Liver (tissue), 9 donors: ENCODE results near the gene GATAD2B. TPM values are rescaled to one million over a fixed set of nuclear protein-coding genes. Genes with fewer than 3 reads are reported as not detected.

ENCODE experiments used
- DNase-seq: peaks from one replicate; pipeline ENCODE4 v3.0.0-alpha.2; 2017; ENCODE audit warnings: low spot score
- H3K27ac ChIP-seq, 2 donors: one replicate each; pipeline ENCODE4 v1.7.0; 2013; ENCODE audit warnings: inconsistent platforms in 2 of 2, low read length in 2 of 2, control low read depth in 1 of 2, low read depth in 1 of 2, mild to moderate bottlenecking in 1 of 2
- H3K27me3 ChIP-seq, 4 donors: one replicate each; pipeline versions ENCODE4 v1.6.1 to v1.7.0; 2013; ENCODE audit warnings: low read length in 3 of 4, inconsistent platforms in 1 of 4, mild to moderate bottlenecking in 1 of 4, moderate library complexity in 1 of 4; ENCODE audit not compliant: control insufficient read depth in 4 of 4, insufficient read depth in 4 of 4
- H3K36me3 ChIP-seq, 4 donors: one replicate each; pipeline versions ENCODE4 v1.6.1 to v1.7.0; 2013; ENCODE audit warnings: low read length in 3 of 4, mild to moderate bottlenecking in 3 of 4, low read depth in 1 of 4, moderate library complexity in 1 of 4; ENCODE audit not compliant: control insufficient read depth in 4 of 4, insufficient read depth in 3 of 4
- H3K4me1 ChIP-seq, 4 donors: one replicate each; pipeline versions ENCODE4 v1.6.1 to v1.7.0; 2013; ENCODE audit warnings: low read length in 3 of 4, mild to moderate bottlenecking in 3 of 4, moderate library complexity in 1 of 4; ENCODE audit not compliant: control insufficient read depth in 4 of 4, insufficient read depth in 4 of 4
- H3K4me3 ChIP-seq, 3 donors: one replicate each; pipeline versions ENCODE4 v1.6.1 to v1.7.0; 2013; ENCODE audit warnings: low read length in 3 of 3, control low read depth in 1 of 3, low read depth in 1 of 3, mild to moderate bottlenecking in 1 of 3
- H3K9ac ChIP-seq, 2 donors: one replicate each; pipeline ENCODE4 v1.7.0; 2013; ENCODE audit warnings: low read length in 2 of 2, mild to moderate bottlenecking in 2 of 2, moderate library complexity in 2 of 2, control low read depth in 1 of 2, low read depth in 1 of 2
- H3K9me3 ChIP-seq, 4 donors: one replicate each; pipeline versions ENCODE4 v1.6.1 to v1.7.0; 2013; ENCODE audit warnings: low read length in 3 of 4; ENCODE audit not compliant: control insufficient read depth in 4 of 4
- ATF3 ChIP-seq: IDR thresholded peaks from 2 replicates; pipeline ENCODE4 v1.6.1; 2016; ENCODE audit warnings: antibody characterized with exemption
- CTCF ChIP-seq: fragments of 150-350 bp; IDR thresholded peaks from 2 replicates; pipeline ENCODE4 v1.5.1; 2017; ENCODE audit warnings: improper control_type of control experiment, low read depth, low read length; ENCODE audit not compliant: missing input control
- EGR1 ChIP-seq, 2 donors: IDR thresholded peaks; 2 replicates each; pipeline ENCODE4 v1.6.1; 2016 to 2018; ENCODE audit warnings: antibody characterized with exemption in 2 of 2, low read depth in 2 of 2
- FOXA1 ChIP-seq: IDR thresholded peaks from 2 replicates; pipeline ENCODE4 v1.6.1; 2016; ENCODE audit warnings: antibody characterized with exemption
- GABPA ChIP-seq, 2 donors: IDR thresholded peaks in 1 of 2; conservative IDR thresholded peaks in 1 of 2; 2 replicates each; pipeline ENCODE4 v1.6.1; 2016; ENCODE audit warnings: antibody characterized with exemption in 2 of 2, mild to moderate bottlenecking in 1 of 2, moderate library complexity in 1 of 2
- HNF4A ChIP-seq, 2 donors: conservative IDR thresholded peaks; 2 replicates each; pipeline ENCODE4 v1.6.1; 2016; ENCODE audit warnings: antibody characterized with exemption in 2 of 2, mild to moderate bottlenecking in 2 of 2
- HNF4G ChIP-seq: IDR thresholded peaks from 2 replicates; pipeline ENCODE4 v1.6.1; 2016; ENCODE audit warnings: antibody characterized with exemption
- NR2F2 ChIP-seq: IDR thresholded peaks from 2 replicates; pipeline ENCODE4 v1.6.1; 2016; ENCODE audit warnings: antibody characterized with exemption
- RAD21 ChIP-seq, 2 donors: IDR thresholded peaks; 2 replicates each; pipeline ENCODE4 v1.6.1; 2016; ENCODE audit warnings: antibody characterized with exemption in 2 of 2, mild to moderate bottlenecking in 2 of 2
- RXRA ChIP-seq, 2 donors: IDR thresholded peaks; 2 replicates each; pipeline ENCODE4 v1.6.1; 2017 to 2018; ENCODE audit warnings: antibody characterized with exemption in 2 of 2, mild to moderate bottlenecking in 1 of 2
- SP1 ChIP-seq: IDR thresholded peaks from 2 replicates; pipeline ENCODE4 v1.6.1; 2018; ENCODE audit warnings: antibody characterized with exemption, mild to moderate bottlenecking
- TAF1 ChIP-seq: conservative IDR thresholded peaks from 2 replicates; pipeline ENCODE4 v1.6.1; 2016; ENCODE audit warnings: antibody characterized with exemption, mild to moderate bottlenecking
- YY1 ChIP-seq: IDR thresholded peaks from 2 replicates; pipeline ENCODE4 v1.6.1; 2016; ENCODE audit warnings: antibody characterized with exemption, mild to moderate bottlenecking
- WGBS: extraction: QIAGEN DNeasy Blood & Tissue Kit; methylation state at CpG from one replicate; pipeline ENCODE4 v1.1.7; 2013; 5-methylcytosine and 5-hydroxymethylcytosine counted together
- polyA plus RNA-seq, 2 donors: library from polyadenylated mRNA; stranded (reverse) in 1 of 2; unstranded in 1 of 2; fragments of 200-250 nt in 1 of 2; fragments of >200 nt in 1 of 2; fragmentation: Nextera tagmentation in 1 of 2; extraction: Ambion mirVana in 1 of 2; gene quantifications; one replicate each; pipeline versions ENCODE4 v1.2.1 to v1.2.3, GENCODE V29; 2013 to 2015
- total RNA-seq, 2 donors: library from RNA; depleted of rRNA; stranded (reverse); fragments of >200 nt; gene quantifications; one replicate each; pipeline ENCODE4 v1.2.3, GENCODE V29; 2014
- TF ChIP-seq, protein P1 (sequence below): IDR thresholded peaks from 2 replicates; pipeline ENCODE4 v1.6.1; 2016; ENCODE audit warnings: antibody characterized with exemption
- TF ChIP-seq, protein P2 (sequence below): IDR thresholded peaks from 2 replicates; pipeline ENCODE4 v1.6.1; 2016; ENCODE audit warnings: antibody characterized with exemption
- donor health status: healthy.
- donor health status: healthy.
- donor health status: healthy.
- donor health status: healthy.
- donor health status: healthy.

Gene GATAD2B
- total and polyA plus RNA-seq, 4 donors, result 3.2 to 4.9 (median 3.9) TPM

DNA sequence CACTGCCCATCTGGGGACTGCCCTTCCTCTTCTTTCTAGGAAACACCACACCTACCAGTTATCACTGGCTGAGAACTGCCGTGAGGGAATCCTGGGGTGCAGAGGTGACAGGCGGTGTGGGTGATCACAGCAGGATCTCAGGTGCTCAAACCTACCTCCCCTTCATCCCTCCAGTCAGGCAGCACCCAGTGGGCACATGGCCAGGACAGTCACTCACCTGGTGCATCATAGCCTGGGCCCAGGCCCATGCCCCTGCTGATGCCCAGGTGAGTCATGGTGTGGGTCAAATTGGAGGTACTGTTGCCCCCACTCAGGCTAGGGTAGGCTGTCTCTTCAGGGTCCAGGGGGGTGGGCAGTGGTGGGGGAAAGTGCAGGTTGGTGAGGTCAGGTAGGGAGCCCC, 29.0 kb upstream of the GATAD2B start:
- H3K36me3 ChIP-seq, result peaks cover 12 to 41% (median 31%) of the 10 kb centered on the region in 4 donors
- H3K9ac ChIP-seq, result no peak overlapping the region
- H3K27ac ChIP-seq, result no peak overlapping the region
- H3K9me3 ChIP-seq, result no peaks in the 10 kb centered on the region
- H3K27me3 ChIP-seq, result no peaks in the 10 kb centered on the region
- no peak for DNase-seq
- H3K4me3 ChIP-seq, result no peak overlapping the region
- H3K4me1 ChIP-seq, result peaks cover 11 to 40% (median 36%) of the 10 kb centered on the region in 4 donors
- TF ChIP-seq FOXA1 (no peak), EGR1 (IDR thresholded peaks at IDR 0.05; ENCODE audit: low read depth in 2 of 2) (no peak), ATF3 (no peak), HNF4G (no peak), GABPA (IDR thresholded peaks at IDR 0.05 in 1 of 2, conservative IDR thresholded peaks at IDR 0.05 in 1 of 2) (no peak), YY1 (no peak), CTCF (no peak), RAD21 (IDR thresholded peaks at IDR 0.05) (no peak)
- WGBS, result 90% methylated on average over 2 of the region's 2 CpGs

GRCh38 chr1:153951183-153951582, 28.4 kb upstream of the GATAD2B start:
- no peak for DNase-seq
- peaks cover 8 to 36% (median 32%) of the 10 kb centered on the region in 4 donors for H3K4me1 ChIP-seq
- no peak for TF ChIP-seq HNF4G
- H3K36me3 ChIP-seq, result peaks cover 12 to 41% (median 31%) of the 10 kb centered on the region in 4 donors
- no peaks in the 10 kb centered on the region for H3K9me3 ChIP-seq
- H3K27ac ChIP-seq, result no peak overlapping the region
- WGBS, result 96% methylated on average over 11 of the region's 11 CpGs
- H3K9ac ChIP-seq, result no peak overlapping the region
- no peaks in the 10 kb centered on the region for H3K27me3 ChIP-seq
- no peak overlapping the region for H3K4me3 ChIP-seq

DNA sequence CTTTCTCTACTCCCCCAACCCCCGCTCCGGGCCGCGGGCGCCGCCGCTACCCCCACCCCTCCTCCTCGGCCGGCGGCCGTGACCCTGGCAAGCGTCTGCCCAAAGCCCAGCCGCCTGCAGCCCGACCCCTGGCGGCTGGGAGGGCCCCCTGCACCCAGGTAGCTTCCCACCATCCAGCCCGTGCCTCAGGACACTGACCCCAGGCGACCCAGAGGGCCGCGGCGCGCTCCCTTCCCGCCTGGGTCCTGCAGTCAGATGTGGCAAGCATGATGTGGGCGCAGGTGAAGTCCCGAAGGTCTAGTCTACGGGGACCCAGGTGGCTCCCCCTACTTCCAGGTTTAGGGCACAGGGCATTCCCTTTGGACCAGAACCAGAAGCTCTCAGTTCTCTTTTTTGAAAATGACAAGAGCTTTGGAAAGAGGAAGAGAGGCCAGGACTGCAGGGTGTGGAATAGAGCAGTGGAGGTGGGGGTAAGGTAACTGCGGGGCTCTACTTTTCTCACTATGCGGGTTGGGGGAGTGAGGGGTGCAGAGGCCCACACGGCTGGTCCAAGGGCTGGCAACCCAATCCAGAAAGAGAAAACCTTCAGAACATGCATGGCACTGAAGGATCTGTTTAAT, 24.0 kb upstream of the GATAD2B start, which contains the start of gene DENND4B:
Gene DENND4B, minus strand, starts transcription at position 97 of the 620 bp plus-strand sequence. CDS start 2,344 bp downstream, outside the sequence.
- H3K4me1 ChIP-seq, result peaks cover 14 to 38% (median 24%) of the 10 kb centered on the region in 4 donors
- H3K9me3 ChIP-seq, result no peaks in the 10 kb centered on the region
- WGBS, result 10% methylated on average over 28 of the region's 28 CpGs
- peak; percentile 86 for DNase-seq
- peak within 1 kb of the TSS; percentile 24 to 85 for H3K9ac ChIP-seq
- TF ChIP-seq HNF4A (conservative IDR thresholded peaks at IDR 0.05), result peak; percentile 15 to 39
- peak; percentile 19 for TF ChIP-seq HNF4G
- TF ChIP-seq RXRA (IDR thresholded peaks at IDR 0.05), result peak; percentile 87 to 97
- TF ChIP-seq GABPA (IDR thresholded peaks at IDR 0.05 in 1 of 2, conservative IDR thresholded peaks at IDR 0.05 in 1 of 2), result no peak
- TF ChIP-seq, protein P1, sequence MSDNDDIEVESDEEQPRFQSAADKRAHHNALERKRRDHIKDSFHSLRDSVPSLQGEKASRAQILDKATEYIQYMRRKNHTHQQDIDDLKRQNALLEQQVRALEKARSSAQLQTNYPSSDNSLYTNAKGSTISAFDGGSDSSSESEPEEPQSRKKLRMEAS, result no peak
- no peak for TF ChIP-seq TAF1
- TF ChIP-seq, protein P2, sequence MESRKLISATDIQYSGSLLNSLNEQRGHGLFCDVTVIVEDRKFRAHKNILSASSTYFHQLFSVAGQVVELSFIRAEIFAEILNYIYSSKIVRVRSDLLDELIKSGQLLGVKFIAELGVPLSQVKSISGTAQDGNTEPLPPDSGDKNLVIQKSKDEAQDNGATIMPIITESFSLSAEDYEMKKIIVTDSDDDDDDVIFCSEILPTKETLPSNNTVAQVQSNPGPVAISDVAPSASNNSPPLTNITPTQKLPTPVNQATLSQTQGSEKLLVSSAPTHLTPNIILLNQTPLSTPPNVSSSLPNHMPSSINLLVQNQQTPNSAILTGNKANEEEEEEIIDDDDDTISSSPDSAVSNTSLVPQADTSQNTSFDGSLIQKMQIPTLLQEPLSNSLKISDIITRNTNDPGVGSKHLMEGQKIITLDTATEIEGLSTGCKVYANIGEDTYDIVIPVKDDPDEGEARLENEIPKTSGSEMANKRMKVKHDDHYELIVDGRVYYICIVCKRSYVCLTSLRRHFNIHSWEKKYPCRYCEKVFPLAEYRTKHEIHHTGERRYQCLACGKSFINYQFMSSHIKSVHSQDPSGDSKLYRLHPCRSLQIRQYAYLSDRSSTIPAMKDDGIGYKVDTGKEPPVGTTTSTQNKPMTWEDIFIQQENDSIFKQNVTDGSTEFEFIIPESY, result no peak
- peak; percentile 71 for TF ChIP-seq SP1
- peak; percentile 31 for TF ChIP-seq NR2F2
- no peak for TF ChIP-seq EGR1 (IDR thresholded peaks at IDR 0.05; ENCODE audit: low read depth in 2 of 2)
- peak; percentile 96 for TF ChIP-seq CTCF
- no peak for TF ChIP-seq ATF3
- peak; percentile 68 to 84 for TF ChIP-seq RAD21 (IDR thresholded peaks at IDR 0.05)
- no peaks in the 10 kb centered on the region for H3K27me3 ChIP-seq
- peaks cover 11 to 36% (median 21%) of the 10 kb centered on the region in 4 donors for H3K36me3 ChIP-seq
- peak within 1 kb of the TSS; percentile 80 to 97 (median 87) for H3K4me3 ChIP-seq
- H3K27ac ChIP-seq, result peak within 1 kb of the TSS; percentile 94 to 95
